HepG2 (cell line): Measurements from ENCODE around the gene SLC5A3. TPM values are rescaled to one million over a fixed set of nuclear protein-coding genes. Genes with fewer than 3 reads are reported as not detected.
A peak's percentile ranks its signal among the peaks of the same experiment; 100 is the strongest.

ENCODE experiments used
- ATAC-seq: fragments of 200-7000 bp; cut with Tn5 transposase; 3 replicates; pipeline ENCODE4 v1.9.1; 2020; ENCODE audit warnings: mild to moderate bottlenecking, moderate library complexity
- BruUV-seq: library from RNA; stranded (reverse); fragments of 400-500 nt; replicated peaks from 2 replicates; lab custom pipeline; 2021; lab: Mats Ljungman, UMichigan
- CTCF ChIA-PET: fragments of 300-600 bp; formaldehyde crosslinking; extraction: SDS; loops from one replicate; lab custom pipeline; 2021; ENCODE audit warnings: low total read pairs, inconsistent platforms, low intra/inter-chr PET ratio; lab: Yijun Ruan, JAX
- POLR2A ChIA-PET: fragments of 350-600 bp; sonication (Branson Sonifier 250); formaldehyde crosslinking; loops from one replicate; lab custom pipeline; 2020; ENCODE audit warnings: antibody characterized with exemption, inconsistent platforms; lab: Yijun Ruan, JAX
- DNase-seq: peaks from one replicate; pipeline ENCODE4 v3.0.0-alpha.2; 2015; ENCODE audit warnings: low spot score
- FAIRE-seq: peaks from 3 replicates; lab custom pipeline; 2011; peaks lifted over from hg19 to GRCh38; lab: Jason Lieb, UNC
- H2AFZ ChIP-seq: one replicate; pipeline ENCODE4 v1.6.1; 2011; ENCODE audit warnings: low read length, inconsistent platforms
- H3K27ac ChIP-seq: fragments of 300-600 bp; 3 replicates; pipeline ENCODE4 v1.8.0; 2011; ENCODE audit warnings: mixed run types, mild to moderate bottlenecking, mixed read lengths, low read length, inconsistent platforms; ENCODE audit not compliant: insufficient read depth; ENCODE audit errors: extremely low read length
- H3K27me3 ChIP-seq, 2 experiments: fragments of 200-600 bp in 1 of 2; 2 replicates in 1 of 2; 3 replicates in 1 of 2; pipeline versions ENCODE4 v1.6.0 to v1.8.0; 2011; ENCODE audit warnings: low read length in 2 of 2, mild to moderate bottlenecking in 2 of 2, moderate library complexity in 2 of 2, inconsistent platforms in 1 of 2; ENCODE audit not compliant: insufficient read depth in 2 of 2, control insufficient read depth in 1 of 2
- H3K36me3 ChIP-seq, 2 experiments: fragments of 200-600 bp in 1 of 2; replicated peaks in 1 of 2; 2 replicates in 1 of 2; 3 replicates in 1 of 2; pipeline versions ENCODE4 v1.5.1 to v1.8.0; 2011; ENCODE audit warnings: low read length in 2 of 2, inconsistent platforms in 1 of 2; ENCODE audit not compliant: insufficient read depth in 2 of 2, control insufficient read depth in 1 of 2
- H3K4me1 ChIP-seq: 2 replicates; pipeline ENCODE4 v1.5.1; 2012; ENCODE audit warnings: low read length, inconsistent platforms; ENCODE audit not compliant: insufficient read depth
- H3K4me2 ChIP-seq: 2 replicates; pipeline ENCODE4 v1.6.0; 2011; ENCODE audit warnings: low read depth, low read length, inconsistent platforms
- H3K4me3 ChIP-seq, 3 experiments: fragments of 200-600 bp in 1 of 3; sonication (generic), shearing (Covaris generic) in 1 of 3; replicated peaks in 1 of 3; 2 replicates each; pipeline ENCODE4 v1.5.1; 2011 to 2016; ENCODE audit warnings: low read length in 3 of 3, inconsistent platforms in 2 of 3, low read depth in 2 of 3, mild to moderate bottlenecking in 2 of 3, control low read depth in 1 of 3, mixed read lengths in 1 of 3; ENCODE audit not compliant: insufficient read depth in 1 of 3
- H3K79me2 ChIP-seq: one replicate; pipeline ENCODE4 v1.6.1; 2011; ENCODE audit warnings: low read length, inconsistent platforms; ENCODE audit not compliant: insufficient read depth
- H3K9ac ChIP-seq: 2 replicates; pipeline ENCODE4 v1.6.0; 2011; ENCODE audit warnings: mild to moderate bottlenecking, low read depth, low read length, inconsistent platforms; ENCODE audit not compliant: insufficient read depth
- H3K9me3 ChIP-seq: 2 replicates; pipeline ENCODE4 v1.5.1; 2012; ENCODE audit warnings: mild to moderate bottlenecking, low read length
- H4K20me1 ChIP-seq: 2 replicates; pipeline ENCODE4 v1.6.0; 2011; ENCODE audit warnings: inconsistent platforms, mild to moderate bottlenecking, low read length, moderate library complexity; ENCODE audit not compliant: insufficient read depth
- EHMT2 ChIP-seq: fragments of 200-600 bp; sonication (generic); IDR thresholded peaks from 2 replicates; pipeline ENCODE4 v1.7.0; 2017; ENCODE audit warnings: antibody characterized with exemption, low read depth, low read length, borderline replicate concordance
- LBX2 ChIP-seq: sonication (generic); formaldehyde crosslinking; IDR thresholded peaks from 2 replicates; pipeline ENCODE4 v1.5.0; 2020; ENCODE audit warnings: missing genetic modification reagents, mild to moderate bottlenecking, borderline replicate concordance
- SMAD1 ChIP-seq: sonication (generic); formaldehyde crosslinking; IDR thresholded peaks from 2 replicates; pipeline ENCODE4 v1.4.0; 2020; ENCODE audit warnings: missing genetic modification reagents, low read depth, mild to moderate bottlenecking, borderline replicate concordance
- THAP11 ChIP-seq: IDR thresholded peaks from 2 replicates; pipeline ENCODE4 v1.6.1; 2016; ENCODE audit warnings: missing biosample characterization, missing genetic modification reagents
- ZBTB33 ChIP-seq: sonication (generic); formaldehyde crosslinking; IDR thresholded peaks from 2 replicates; pipeline ENCODE4 v1.4.0; 2020; ENCODE audit warnings: missing genetic modification reagents
- ZBTB7B ChIP-seq: sonication (generic); formaldehyde crosslinking; IDR thresholded peaks from 2 replicates; pipeline ENCODE4 v1.4.0; 2020; ENCODE audit warnings: missing genetic modification reagents
- ZNF143 ChIP-seq: sonication (generic); formaldehyde crosslinking; IDR thresholded peaks from 2 replicates; pipeline ENCODE4 v1.4.0; 2020; ENCODE audit warnings: missing genetic modification reagents
- WGBS: methylation state at CpG from one replicate; pipeline ENCODE4 v1.1.6; 2017; ENCODE audit warnings: low lambda C conversion rate; 5-methylcytosine and 5-hydroxymethylcytosine counted together
- in situ Hi-C: cut with HindIII; loops from 2 replicates; pipeline ENCODE4 v1.10.0; 2017; ENCODE audit warnings: low pct_unique_long_range_greater_than_20kb; ENCODE audit not compliant: extremely low pct_ligation_motif_present
- intact Hi-C: fragments of 100-400 bp; cut with micrococcal nuclease; formaldehyde crosslinking; loops from one replicate; pipeline ENCODE4 v1.10.0; 2022; ENCODE audit not compliant: unreplicated experiment
- polyA plus RNA-seq, 8 experiments: library from polyadenylated mRNA; depleted of rRNA in 3 of 8; stranded (reverse) in 7 of 8; unstranded in 1 of 8; fragments of >200 nt; fragmentation: Illumina TruSeq in 4 of 8; extraction: Trizol in 4 of 8; gene quantifications; 2 replicates each; pipeline versions ENCODE4 v1.2.1 to v1.2.3, GENCODE V29; 2011 to 2016; ENCODE audit warnings: low read depth in 4 of 8, missing spikeins in 1 of 8, mixed read lengths in 1 of 8; ENCODE audit not compliant: insufficient read depth in 1 of 8
- total RNA-seq, 5 experiments: library from RNA; depleted of rRNA; stranded (reverse); fragments of >200 nt; fragmentation: Illumina TruSeq; extraction: Trizol; gene quantifications; 2 replicates each; pipeline ENCODE4 v1.2.3, GENCODE V29; 2016; ENCODE audit warnings: low read depth in 1 of 5

SLC5A3 gene
- total and polyA plus RNA-seq, 2 of the 13 experiments (the other 11 are each of a cell fraction or from before 2014, with no cell fraction given) = 5.6 to 11.2 TPM

GRCh38 chr21:34061983-34062382 lies 11.4 kb upstream of the SLC5A3 start:
- POLR2A ChIA-PET = no interaction called here
- Histone ChIP-seq H3K9me3 (no peaks in the 10 kb centered on the region), H3K4me3 (no peak overlapping the region), H3K9ac (no peak overlapping the region), H3K36me3 (no peaks in the 10 kb centered on the region), H4K20me1 (no peaks in the 10 kb centered on the region), H2AFZ (no peak overlapping the region), H3K79me2 (no peaks in the 10 kb centered on the region), H3K4me1 (peaks cover 8% of the 10 kb centered on the region), H3K27me3 (peaks cover 0 to 17% of the 10 kb centered on the region in 2 experiments; a peak in 3 of 5 replicates), H3K27ac (no peak overlapping the region), H3K4me2 (no peak overlapping the region)
- 36% methylated on average over 3 of the region's 3 CpGs for WGBS
- peak; percentile 77 for TF ChIP-seq ZNF143
- TF ChIP-seq THAP11 (CRISPR knock-in tag) = peak; percentile 79
- TF ChIP-seq LBX2 (CRISPR knock-in tag) = no peak
- ATAC-seq = no peak
- BruUV-seq = no TSS peak
- DNase-seq = no peak
- intact Hi-C loops = no loop called here
- no peak for FAIRE-seq
- CTCF ChIA-PET = no interaction called here
- in situ Hi-C loops = no loop called here

- Histone ChIP-seq H3K4me1 (peaks cover 12% of the 10 kb centered on the region), H3K79me2 (no peaks in the 10 kb centered on the region), H3K9ac (no peak overlapping the region), H3K4me3 (no peak overlapping the region), H3K36me3 (no peaks in the 10 kb centered on the region), H3K27me3 (peaks cover 0 to 18% of the 10 kb centered on the region in 2 experiments; a peak in 2 of 5 replicates), H3K9me3 (no peaks in the 10 kb centered on the region), H3K4me2 (no peak overlapping the region), H2AFZ (no peak overlapping the region), H3K27ac (no peak overlapping the region), H4K20me1 (no peaks in the 10 kb centered on the region)
- no peak for ATAC-seq
- TF ChIP-seq ZBTB33 (no peak), SMAD1 (CRISPR knock-in tag) (no peak), EHMT2 (no peak), ZBTB7B (CRISPR knock-in tag) (no peak)
- no peak for FAIRE-seq
- POLR2A ChIA-PET = no interaction called here
- intact Hi-C loops = no loop called here
- DNase-seq = no peak
- BruUV-seq = no TSS peak
- in situ Hi-C loops = no loop called here
- CTCF ChIA-PET = no interaction called here
- 0% methylated on average over 3 of the region's 3 CpGs for WGBS
These were observed 8.4 kb upstream of the SLC5A3 start for GRCh38 chr21:34065027-34065426.
